HG02623 (cell line): ENCODE measurements around the gene TGFBR2.

Source experiments
- ATAC-seq: cut with Tn5 transposase; IDR thresholded peaks from one replicate; pipeline ENCODE4 v1.9.1; 2021; ENCODE audit warnings: moderate library complexity; ENCODE audit not compliant: unreplicated experiment

Gene TGFBR2

DNA sequence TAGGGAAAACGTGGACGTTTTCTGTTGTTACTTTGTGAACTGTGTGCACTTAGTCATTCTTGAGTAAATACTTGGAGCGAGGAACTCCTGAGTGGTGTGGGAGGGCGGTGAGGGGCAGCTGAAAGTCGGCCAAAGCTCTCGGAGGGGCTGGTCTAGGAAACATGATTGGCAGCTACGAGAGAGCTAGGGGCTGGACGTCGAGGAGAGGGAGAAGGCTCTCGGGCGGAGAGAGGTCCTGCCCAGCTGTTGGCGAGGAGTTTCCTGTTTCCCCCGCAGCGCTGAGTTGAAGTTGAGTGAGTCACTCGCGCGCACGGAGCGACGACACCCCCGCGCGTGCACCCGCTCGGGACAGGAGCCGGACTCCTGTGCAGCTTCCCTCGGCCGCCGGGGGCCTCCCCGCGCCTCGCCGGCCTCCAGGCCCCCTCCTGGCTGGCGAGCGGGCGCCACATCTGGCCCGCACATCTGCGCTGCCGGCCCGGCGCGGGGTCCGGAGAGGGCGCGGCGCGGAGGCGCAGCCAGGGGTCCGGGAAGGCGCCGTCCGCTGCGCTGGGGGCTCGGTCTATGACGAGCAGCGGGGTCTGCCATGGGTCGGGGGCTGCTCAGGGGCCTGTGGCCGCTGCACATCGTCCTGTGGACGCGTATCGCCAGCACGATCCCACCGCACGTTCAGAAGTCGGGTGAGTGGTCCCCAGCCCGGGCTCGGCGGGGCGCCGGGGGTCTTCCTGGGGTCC lies at the start of gene TGFBR2:
Gene TGFBR2 (plus strand): TSS at position 301 of the 731 bp plus-strand sequence. CDS start 283 bp downstream, at position 584.
- peak; percentile 76 for ATAC-seq

DNA sequence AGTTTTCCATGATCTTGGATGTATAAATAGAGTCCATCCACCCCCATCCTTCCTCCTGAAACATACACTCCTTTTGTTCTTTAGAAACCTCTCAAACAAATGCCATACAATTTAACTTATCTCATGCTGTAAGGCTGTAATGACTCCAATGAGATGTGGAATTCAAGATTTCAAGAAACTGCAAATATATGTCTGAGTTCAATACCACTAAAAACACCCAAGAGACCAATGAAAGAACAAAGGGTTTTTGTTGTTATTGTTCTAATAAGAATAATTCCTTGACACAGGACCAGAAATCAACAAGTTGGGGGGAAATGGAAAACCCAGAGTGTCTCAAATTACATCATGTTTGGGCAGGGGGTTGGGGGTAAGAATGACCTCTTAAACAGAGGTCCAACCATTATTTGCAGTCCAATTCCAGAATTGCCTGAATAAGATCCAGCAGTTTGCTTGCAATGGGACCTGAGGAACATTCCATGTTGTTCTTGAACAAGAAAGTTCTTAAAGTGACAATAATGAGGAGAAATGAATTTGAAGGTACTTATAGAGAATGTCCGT lies 48.6 kb upstream of the TGFBR2 start:
- ATAC-seq = no peak

DNA sequence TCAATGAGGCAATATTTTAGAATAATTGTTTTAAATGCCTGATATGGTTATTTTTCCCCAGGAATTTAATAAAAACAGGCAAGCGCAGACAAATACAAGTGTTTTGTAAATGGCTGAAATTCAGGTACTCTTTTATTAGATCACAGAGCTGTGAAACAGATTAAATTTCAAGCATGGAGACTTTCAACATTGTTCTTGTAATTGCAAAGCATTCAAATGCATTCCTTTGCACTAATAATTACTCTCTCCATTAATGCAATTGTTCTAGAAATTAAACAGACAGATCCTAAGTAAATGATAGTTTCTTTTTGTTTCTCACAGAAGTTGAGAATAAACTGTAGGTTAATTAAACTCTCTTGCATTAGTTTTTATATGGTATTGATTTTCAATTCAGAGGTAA lies 42.4 kb upstream of the TGFBR2 start:
- ATAC-seq = no peak

GRCh38 chr3:30567139-30567753 lies 39.2 kb upstream of the TGFBR2 start:
- ATAC-seq = no peak

GRCh38 chr3:30576946-30577345 lies 29.5 kb upstream of the TGFBR2 start:
- no peak for ATAC-seq

DNA sequence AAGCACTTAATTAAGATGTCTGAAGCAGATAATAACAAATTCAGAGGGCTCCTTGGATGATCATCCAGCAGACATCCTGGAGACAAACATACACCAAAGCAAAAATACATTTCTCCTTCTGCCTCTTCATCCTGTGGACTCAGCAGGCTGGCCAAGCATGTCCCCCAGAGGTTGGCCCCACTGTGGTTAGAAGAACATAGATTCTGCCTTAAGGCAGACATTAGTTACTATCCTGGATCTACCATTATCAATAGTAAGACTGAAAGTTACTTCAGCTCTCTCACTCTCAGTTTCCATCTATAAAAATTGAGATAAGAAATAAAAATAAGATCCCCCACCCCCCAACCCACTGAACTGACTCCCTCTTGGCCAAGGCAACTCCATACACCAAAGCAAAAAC lies 28.6 kb upstream of the TGFBR2 start:
- ATAC-seq = peak; percentile 61

- ATAC-seq = no peak
Observed at GRCh38 chr3:30578479-30578878, 27.9 kb upstream of the TGFBR2 start.

GRCh38 chr3:30578986-30579579 lies 27.3 kb upstream of the TGFBR2 start:
- no peak for ATAC-seq

- ATAC-seq = no peak
Observed at GRCh38 chr3:30581067-30581585, 25.3 kb upstream of the TGFBR2 start.

DNA sequence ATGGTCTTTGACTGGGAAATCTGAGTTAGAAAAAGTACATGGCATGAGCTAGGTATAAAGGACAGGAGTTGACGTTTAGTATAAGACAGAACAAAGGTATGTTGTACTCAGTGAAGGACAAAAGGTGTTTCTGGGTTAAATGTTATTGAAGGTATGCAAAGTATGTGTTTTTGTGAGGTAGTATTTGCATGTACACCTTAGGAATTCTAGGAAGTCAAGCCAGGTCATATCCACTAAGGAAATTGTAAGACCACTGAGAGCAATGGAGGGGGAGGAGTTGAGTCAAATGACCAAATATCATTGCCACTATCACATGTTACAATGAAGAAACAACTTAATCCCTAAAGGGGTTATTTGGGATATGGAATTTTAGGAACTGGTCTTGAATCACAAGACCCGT lies 24.4 kb upstream of the TGFBR2 start:
- ATAC-seq = no peak

GRCh38 chr3:30583973-30584372 lies 22.4 kb upstream of the TGFBR2 start:
- no peak for ATAC-seq

- ATAC-seq = no peak
Observed at GRCh38 chr3:30585654-30586053, 20.7 kb upstream of the TGFBR2 start.

DNA sequence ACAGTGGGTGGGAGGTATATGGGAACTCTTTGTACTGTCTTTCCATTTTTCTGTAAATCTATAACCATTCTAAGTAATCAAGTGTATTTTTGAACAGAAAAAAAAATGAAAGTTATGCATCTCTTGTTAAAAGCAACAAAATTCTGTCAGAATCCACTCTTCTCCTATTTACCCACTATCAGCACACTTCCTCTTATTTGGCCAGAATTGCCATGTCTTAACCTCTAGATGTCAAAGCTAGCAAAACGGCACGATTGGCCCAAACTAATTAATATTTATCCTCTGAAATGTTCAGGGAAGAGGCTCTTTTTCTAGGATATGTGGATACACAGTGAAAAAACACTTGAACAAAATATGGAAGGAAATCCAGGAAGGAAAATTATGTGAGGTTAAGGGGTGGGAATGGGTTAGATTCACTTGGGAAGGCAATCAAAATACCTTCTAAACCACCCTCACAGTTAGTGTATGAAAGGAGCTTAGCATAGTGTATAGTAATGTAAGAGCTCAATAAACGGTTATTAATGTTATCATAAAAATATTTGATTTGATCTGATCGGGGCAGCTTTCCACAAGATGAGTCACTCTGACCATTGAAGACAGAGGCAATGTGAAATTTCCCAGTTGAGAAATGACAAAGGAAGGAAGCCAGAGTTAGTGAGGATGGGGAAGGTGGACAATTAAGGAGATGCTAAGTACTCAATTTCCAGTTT lies 20.1 kb upstream of the TGFBR2 start:
- ATAC-seq = no peak

DNA sequence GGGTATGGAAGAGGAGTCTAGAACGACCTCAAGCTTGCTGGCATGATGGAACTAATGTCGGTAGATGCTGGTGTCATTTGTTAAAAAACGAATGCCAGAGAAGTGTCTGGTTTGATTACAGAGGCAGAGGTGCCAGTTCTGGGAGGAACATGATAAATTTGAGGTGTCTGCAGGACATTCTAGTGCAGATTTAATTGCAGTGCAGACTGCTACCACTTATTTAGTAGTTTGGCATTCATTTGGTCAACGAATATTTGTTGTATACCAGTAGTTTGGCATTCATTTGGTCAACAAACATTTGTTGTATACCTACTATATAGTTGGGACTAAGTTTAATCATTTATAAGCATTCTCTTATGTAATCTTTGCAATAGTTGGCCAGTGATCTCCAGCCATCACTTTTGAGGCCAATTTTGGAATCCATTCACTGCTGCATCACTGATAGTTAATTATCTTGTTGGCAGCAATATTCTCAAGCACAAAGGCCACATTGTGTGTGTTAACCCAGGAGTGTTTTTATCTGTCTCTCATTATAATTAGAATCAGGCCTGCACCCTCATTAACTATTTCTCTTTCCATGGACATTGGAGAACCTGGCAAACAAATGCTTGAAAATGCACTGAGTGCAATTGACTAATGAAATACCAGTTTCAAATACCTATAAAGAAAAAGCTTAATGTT lies 19.5 kb upstream of the TGFBR2 start:
- ATAC-seq = no peak

DNA sequence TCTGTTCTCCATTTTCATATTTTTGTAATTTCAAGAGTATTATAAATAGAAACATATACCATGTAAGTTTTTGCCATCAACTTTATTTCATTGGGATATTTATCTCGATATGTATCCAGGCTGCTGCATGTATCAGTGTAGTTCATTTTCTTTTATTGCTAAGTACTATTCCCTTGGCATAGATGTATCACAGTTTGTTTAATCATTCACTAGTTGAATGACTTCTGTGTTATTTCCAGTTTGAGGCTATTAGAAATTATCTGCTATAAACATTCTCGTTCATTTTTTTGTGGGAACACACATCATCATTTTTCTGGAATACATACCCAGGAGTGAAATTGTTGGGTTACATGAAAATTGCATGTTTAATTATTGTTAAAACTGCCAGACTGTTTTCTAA lies 18.5 kb upstream of the TGFBR2 start:
- ATAC-seq = no peak

- ATAC-seq = no peak
Observed at GRCh38 chr3:30596152-30596551, 10.2 kb upstream of the TGFBR2 start.

DNA sequence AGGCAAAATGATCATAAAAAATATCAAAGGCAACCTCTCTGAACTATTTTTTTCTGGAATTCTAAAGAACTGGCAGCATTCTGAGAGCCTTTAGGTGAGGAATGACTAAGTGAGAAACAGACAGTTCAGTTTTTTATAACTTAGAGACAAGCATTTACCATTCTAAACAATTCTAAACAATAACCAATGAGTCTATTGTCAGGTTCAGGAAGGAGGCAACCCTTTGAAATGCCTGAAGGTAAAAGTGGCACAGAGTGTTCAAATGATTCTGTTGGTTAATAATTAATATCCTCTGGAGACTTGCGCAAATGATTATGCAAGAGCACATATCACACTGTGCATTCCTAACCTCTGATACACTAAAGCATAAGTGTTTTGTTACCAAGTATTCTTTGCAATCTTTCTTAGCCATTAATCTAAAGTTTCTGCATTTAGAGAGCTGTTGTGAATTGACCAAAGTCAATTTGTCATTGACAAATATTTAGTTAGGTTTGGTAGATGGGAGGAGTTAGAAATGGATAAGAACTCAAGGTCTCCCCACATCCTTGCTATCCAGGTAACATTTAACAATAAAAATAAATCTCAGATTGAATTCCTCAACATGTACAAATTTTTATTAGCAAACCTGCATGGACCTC lies 9.2 kb upstream of the TGFBR2 start:
- ATAC-seq = no peak

DNA sequence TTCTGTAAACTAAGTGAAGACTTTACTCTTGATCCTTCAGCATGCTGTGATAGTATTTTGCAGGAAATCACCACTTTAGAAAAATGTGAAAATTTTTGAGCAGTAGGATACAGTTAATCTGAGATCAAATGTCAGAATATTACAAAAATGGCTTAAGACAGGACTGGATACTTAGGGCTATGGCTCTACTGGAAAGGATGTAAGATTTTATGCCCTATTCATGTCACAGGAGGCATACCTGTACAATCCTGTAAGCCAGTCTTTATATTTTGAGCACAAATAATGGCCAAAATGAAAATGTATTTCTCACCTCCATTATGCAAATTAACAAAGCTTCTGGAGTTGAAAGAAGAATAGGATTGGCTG lies 8.6 kb upstream of the TGFBR2 start:
- no peak for ATAC-seq

- no peak for ATAC-seq
Observed at GRCh38 chr3:30598668-30599545, 7.5 kb upstream of the TGFBR2 start.
